ENCODE data around the gene ERLEC1.

DNA sequence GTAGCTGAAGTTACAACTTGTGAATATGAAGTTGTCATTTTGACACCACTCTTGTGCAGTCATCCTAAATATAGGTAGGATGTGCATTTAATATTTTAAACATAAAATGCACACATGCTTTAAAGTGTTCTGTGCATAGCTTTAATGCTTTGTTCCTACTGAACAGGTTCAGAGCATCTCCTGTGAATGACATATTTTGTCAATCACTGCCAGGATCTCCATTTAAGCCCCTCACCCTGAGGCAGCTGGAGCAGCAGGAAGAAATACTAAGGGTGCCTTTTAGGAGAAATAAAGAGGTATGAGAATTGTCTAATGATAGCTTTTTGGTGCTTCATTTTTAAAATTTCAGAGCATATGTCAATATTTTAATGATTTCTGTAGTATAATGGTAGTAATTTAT lies 14.7 kb downstream of the ERLEC1 start:
- TF ChIP-seq, protein P1, sequence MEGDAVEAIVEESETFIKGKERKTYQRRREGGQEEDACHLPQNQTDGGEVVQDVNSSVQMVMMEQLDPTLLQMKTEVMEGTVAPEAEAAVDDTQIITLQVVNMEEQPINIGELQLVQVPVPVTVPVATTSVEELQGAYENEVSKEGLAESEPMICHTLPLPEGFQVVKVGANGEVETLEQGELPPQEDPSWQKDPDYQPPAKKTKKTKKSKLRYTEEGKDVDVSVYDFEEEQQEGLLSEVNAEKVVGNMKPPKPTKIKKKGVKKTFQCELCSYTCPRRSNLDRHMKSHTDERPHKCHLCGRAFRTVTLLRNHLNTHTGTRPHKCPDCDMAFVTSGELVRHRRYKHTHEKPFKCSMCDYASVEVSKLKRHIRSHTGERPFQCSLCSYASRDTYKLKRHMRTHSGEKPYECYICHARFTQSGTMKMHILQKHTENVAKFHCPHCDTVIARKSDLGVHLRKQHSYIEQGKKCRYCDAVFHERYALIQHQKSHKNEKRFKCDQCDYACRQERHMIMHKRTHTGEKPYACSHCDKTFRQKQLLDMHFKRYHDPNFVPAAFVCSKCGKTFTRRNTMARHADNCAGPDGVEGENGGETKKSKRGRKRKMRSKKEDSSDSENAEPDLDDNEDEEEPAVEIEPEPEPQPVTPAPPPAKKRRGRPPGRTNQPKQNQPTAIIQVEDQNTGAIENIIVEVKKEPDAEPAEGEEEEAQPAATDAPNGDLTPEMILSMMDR (IDR thresholded peaks at IDR 0.05; ENCODE audit: insufficient read depth, low read depth, low read length) = no peak
- TF ChIP-seq EZH2 (IDR thresholded peaks at IDR 0.05; ENCODE audit: insufficient read depth, low read length) = no peak

All from astrocyte (in vitro differentiated cells and primary cell).